HepG2 (cell line): ENCODE measurements around the gene BCL11B. TPM values are rescaled to one million over a fixed set of nuclear protein-coding genes. Genes with fewer than 3 reads are reported as not detected.

ENCODE experiments used
- AHR ChIP-seq: IDR thresholded peaks from 2 replicates; pipeline ENCODE4 v1.6.1; 2018; ENCODE audit warnings: missing genetic modification reagents, missing compliant biosample characterization
- BORCS8-MEF2B ChIP-seq: sonication (generic); formaldehyde crosslinking; IDR thresholded peaks from 2 replicates; pipeline ENCODE4 v1.8.0; 2022; ENCODE audit warnings: mild to moderate bottlenecking, missing genetic modification reagents
- EED ChIP-seq: sonication (generic); formaldehyde crosslinking; IDR thresholded peaks from 2 replicates; pipeline ENCODE4 v1.5.0; 2020; ENCODE audit warnings: mild to moderate bottlenecking, missing genetic modification reagents
- GABPB1 ChIP-seq: IDR thresholded peaks from 2 replicates; pipeline ENCODE4 v1.6.1; 2016; ENCODE audit warnings: mild to moderate bottlenecking, missing genetic modification reagents, moderate library complexity, missing compliant biosample characterization
- IRF2 ChIP-seq: IDR thresholded peaks from 2 replicates; pipeline ENCODE4 v1.6.1; 2018; ENCODE audit warnings: missing genetic modification reagents, missing compliant biosample characterization
- NFE2 ChIP-seq: sonication (generic); formaldehyde crosslinking; IDR thresholded peaks from 2 replicates; pipeline ENCODE4 v1.4.0; 2020; ENCODE audit warnings: missing genetic modification reagents
- PAF1 ChIP-seq: IDR thresholded peaks from 2 replicates; pipeline ENCODE4 v1.6.1; 2016; ENCODE audit warnings: missing genetic modification reagents, missing compliant biosample characterization
- SP5 ChIP-seq: IDR thresholded peaks from 2 replicates; pipeline ENCODE4 v1.6.1; 2016; ENCODE audit warnings: low read depth, borderline replicate concordance
- THAP9 ChIP-seq: sonication (generic); formaldehyde crosslinking; IDR thresholded peaks from 2 replicates; pipeline ENCODE4; 2020; ENCODE audit warnings: missing genetic modification reagents, mild to moderate bottlenecking, borderline replicate concordance
- YEATS2 ChIP-seq: sonication (generic); formaldehyde crosslinking; IDR thresholded peaks from 2 replicates; pipeline ENCODE4 v1.4.0; 2020; ENCODE audit warnings: missing genetic modification reagents, borderline replicate concordance
- ZIK1 ChIP-seq: sonication (generic); formaldehyde crosslinking; IDR thresholded peaks from 2 replicates; pipeline ENCODE4 v1.5.0; 2020; ENCODE audit warnings: mild to moderate bottlenecking, low read depth, missing genetic modification reagents, borderline replicate concordance
- ZNF253 ChIP-seq: sonication (generic); formaldehyde crosslinking; IDR thresholded peaks from 2 replicates; pipeline ENCODE4 v1.8.0; 2022; ENCODE audit warnings: mild to moderate bottlenecking, missing genetic modification reagents, borderline replicate concordance
- ZNF256 ChIP-seq: sonication (generic); formaldehyde crosslinking; conservative IDR thresholded peaks from 2 replicates; pipeline ENCODE4 v1.4.0; 2020; ENCODE audit warnings: missing genetic modification reagents
- ZNF569 ChIP-seq: sonication (generic); formaldehyde crosslinking; IDR thresholded peaks from 2 replicates; pipeline ENCODE4 v1.5.0; 2020; ENCODE audit warnings: mild to moderate bottlenecking, missing genetic modification reagents, moderate library complexity, borderline replicate concordance
- ZNF572 ChIP-seq: sonication (generic); formaldehyde crosslinking; IDR thresholded peaks from 2 replicates; pipeline ENCODE4 v1.5.1; 2020; ENCODE audit warnings: mild to moderate bottlenecking, missing genetic modification reagents
- ZSCAN31 ChIP-seq: sonication (generic); formaldehyde crosslinking; IDR thresholded peaks from 2 replicates; pipeline ENCODE4 v1.5.0; 2020; ENCODE audit warnings: low read depth, mild to moderate bottlenecking, missing genetic modification reagents
- polyA plus RNA-seq, 8 experiments: library from polyadenylated mRNA; depleted of rRNA in 3 of 8; stranded (reverse) in 7 of 8; unstranded in 1 of 8; fragments of >200 nt; fragmentation: Illumina TruSeq in 4 of 8; extraction: Trizol in 4 of 8; gene quantifications; 2 replicates each; pipeline versions ENCODE4 v1.2.1 to v1.2.3, GENCODE V29; 2011 to 2016; ENCODE audit warnings: low read depth in 4 of 8, missing spikeins in 1 of 8, mixed read lengths in 1 of 8; ENCODE audit not compliant: insufficient read depth in 1 of 8
- total RNA-seq, 5 experiments: library from RNA; depleted of rRNA; stranded (reverse); fragments of >200 nt; fragmentation: Illumina TruSeq; extraction: Trizol; gene quantifications; 2 replicates each; pipeline ENCODE4 v1.2.3, GENCODE V29; 2016; ENCODE audit warnings: low read depth in 1 of 5
- TF ChIP-seq, protein P1 (sequence below): sonication (generic); formaldehyde crosslinking; IDR thresholded peaks from 2 replicates; pipeline ENCODE4 v1.5.0; 2020; ENCODE audit warnings: mild to moderate bottlenecking, missing genetic modification reagents
- TF ChIP-seq, protein P2 (sequence below): sonication (generic); formaldehyde crosslinking; conservative IDR thresholded peaks from 2 replicates; pipeline ENCODE4 v1.4.0; 2020; ENCODE audit warnings: mild to moderate bottlenecking, missing genetic modification reagents, moderate library complexity

Gene BCL11B
- total and polyA plus RNA-seq, 2 of the 13 experiments (the other 11 are each of a cell fraction or from before 2014, with no cell fraction given), result not detected

GRCh38 chr14:99316281-99317163 lies 44.5 kb upstream of the BCL11B start (continued):
- TF ChIP-seq, protein P1, sequence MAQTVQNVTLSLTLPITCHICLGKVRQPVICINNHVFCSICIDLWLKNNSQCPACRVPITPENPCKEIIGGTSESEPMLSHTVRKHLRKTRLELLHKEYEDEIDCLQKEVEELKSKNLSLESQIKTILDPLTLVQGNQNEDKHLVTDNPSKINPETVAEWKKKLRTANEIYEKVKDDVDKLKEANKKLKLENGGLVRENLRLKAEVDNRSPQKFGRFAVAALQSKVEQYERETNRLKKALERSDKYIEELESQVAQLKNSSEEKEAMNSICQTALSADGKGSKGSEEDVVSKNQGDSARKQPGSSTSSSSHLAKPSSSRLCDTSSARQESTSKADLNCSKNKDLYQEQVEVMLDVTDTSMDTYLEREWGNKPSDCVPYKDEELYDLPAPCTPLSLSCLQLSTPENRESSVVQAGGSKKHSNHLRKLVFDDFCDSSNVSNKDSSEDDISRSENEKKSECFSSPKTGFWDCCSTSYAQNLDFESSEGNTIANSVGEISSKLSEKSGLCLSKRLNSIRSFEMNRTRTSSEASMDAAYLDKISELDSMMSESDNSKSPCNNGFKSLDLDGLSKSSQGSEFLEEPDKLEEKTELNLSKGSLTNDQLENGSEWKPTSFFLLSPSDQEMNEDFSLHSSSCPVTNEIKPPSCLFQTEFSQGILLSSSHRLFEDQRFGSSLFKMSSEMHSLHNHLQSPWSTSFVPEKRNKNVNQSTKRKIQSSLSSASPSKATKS (CRISPR knock-in tag), result no peak
- TF ChIP-seq IRF2 (CRISPR knock-in tag), result peak; percentile 59; the same call in 1 of the 2 replicates
- no peak for TF ChIP-seq ZNF253 (CRISPR knock-in tag)
- no peak for TF ChIP-seq AHR (CRISPR knock-in tag)
- TF ChIP-seq GABPB1 (CRISPR knock-in tag), result 0 out of 2 replicates have a peak, but pooled peaks have one; percentile 29
- no peak for TF ChIP-seq BORCS8-MEF2B (CRISPR knock-in tag)
- no peak for TF ChIP-seq ZNF572 (CRISPR knock-in tag)
- peak; percentile 82; the same call in 1 of the 2 replicates for TF ChIP-seq EED (CRISPR knock-in tag)
- peak; percentile 59; the same call in 1 of the 2 replicates for TF ChIP-seq ZSCAN31
- TF ChIP-seq, protein P2, sequence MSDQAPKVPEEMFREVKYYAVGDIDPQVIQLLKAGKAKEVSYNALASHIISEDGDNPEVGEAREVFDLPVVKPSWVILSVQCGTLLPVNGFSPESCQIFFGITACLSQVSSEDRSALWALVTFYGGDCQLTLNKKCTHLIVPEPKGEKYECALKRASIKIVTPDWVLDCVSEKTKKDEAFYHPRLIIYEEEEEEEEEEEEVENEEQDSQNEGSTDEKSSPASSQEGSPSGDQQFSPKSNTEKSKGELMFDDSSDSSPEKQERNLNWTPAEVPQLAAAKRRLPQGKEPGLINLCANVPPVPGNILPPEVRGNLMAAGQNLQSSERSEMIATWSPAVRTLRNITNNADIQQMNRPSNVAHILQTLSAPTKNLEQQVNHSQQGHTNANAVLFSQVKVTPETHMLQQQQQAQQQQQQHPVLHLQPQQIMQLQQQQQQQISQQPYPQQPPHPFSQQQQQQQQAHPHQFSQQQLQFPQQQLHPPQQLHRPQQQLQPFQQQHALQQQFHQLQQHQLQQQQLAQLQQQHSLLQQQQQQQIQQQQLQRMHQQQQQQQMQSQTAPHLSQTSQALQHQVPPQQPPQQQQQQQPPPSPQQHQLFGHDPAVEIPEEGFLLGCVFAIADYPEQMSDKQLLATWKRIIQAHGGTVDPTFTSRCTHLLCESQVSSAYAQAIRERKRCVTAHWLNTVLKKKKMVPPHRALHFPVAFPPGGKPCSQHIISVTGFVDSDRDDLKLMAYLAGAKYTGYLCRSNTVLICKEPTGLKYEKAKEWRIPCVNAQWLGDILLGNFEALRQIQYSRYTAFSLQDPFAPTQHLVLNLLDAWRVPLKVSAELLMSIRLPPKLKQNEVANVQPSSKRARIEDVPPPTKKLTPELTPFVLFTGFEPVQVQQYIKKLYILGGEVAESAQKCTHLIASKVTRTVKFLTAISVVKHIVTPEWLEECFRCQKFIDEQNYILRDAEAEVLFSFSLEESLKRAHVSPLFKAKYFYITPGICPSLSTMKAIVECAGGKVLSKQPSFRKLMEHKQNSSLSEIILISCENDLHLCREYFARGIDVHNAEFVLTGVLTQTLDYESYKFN (CRISPR knock-in tag), result peak; percentile 94
- TF ChIP-seq NFE2, result no peak
- peak; percentile 50; the same call in 1 of the 2 replicates for TF ChIP-seq ZIK1 (CRISPR knock-in tag)
- TF ChIP-seq ZNF569, result no peak
- TF ChIP-seq THAP9 (CRISPR knock-in tag), result 0 out of 2 replicates have a peak, but pooled peaks have one; percentile 14
- TF ChIP-seq ZNF256, result no peak
- peak; percentile 62 for TF ChIP-seq SP5 (CRISPR knock-in tag)
- TF ChIP-seq PAF1 (CRISPR knock-in tag), result no peak
- no peak for TF ChIP-seq YEATS2 (CRISPR knock-in tag)
